Stimulated activated CD4-positive, alpha-beta T cell treated with anti-CD3 and anti-CD28 coated beads, Interleukin-12 subunit alpha, Interleukin-12 subunit beta, amount 100 ng/mL, for 24 hours (primary cell): Measurements from ENCODE around the gene CBX5.

Experiments
- DNase-seq, 2 experiments: peaks; one replicate each; pipeline ENCODE4 v3.0.0-alpha.2; 2020; ENCODE audit warnings: low read depth in 2 of 2

CBX5 gene

DNA sequence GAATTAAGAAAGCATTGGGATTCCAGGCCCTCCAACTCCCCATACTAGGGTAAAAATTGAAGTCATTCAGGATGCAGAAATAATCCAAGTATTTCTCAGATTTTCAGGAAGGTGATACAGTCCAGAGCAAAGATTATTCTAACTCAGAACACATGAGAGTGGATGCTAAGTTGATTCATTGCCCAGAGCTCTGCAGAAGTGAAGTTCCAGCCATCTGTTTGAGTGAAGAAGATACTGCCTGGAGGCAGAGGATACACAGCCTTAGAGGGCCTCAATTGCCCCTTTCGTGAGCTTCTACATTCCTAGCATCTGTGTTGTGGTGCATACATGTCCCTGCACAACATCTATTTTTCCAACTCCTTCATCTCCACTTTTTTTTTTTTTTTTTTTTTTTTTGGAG, 54.3 kb downstream of the CBX5 start:
- no peak for DNase-seq

- no peak for DNase-seq
Observed at GRCh38 chr12:54222609-54223008, 57.3 kb downstream of the CBX5 start.

GRCh38 chr12:54221402-54221984, 58.4 kb downstream of the CBX5 start:
- no peak for DNase-seq

GRCh38 chr12:54220567-54220966, 59.4 kb downstream of the CBX5 start:
- no peak for DNase-seq

- DNase-seq, result peak; percentile 29 to 67
Observed at GRCh38 chr12:54220092-54220557, 59.8 kb downstream of the CBX5 start.

- no peak for DNase-seq
Observed at GRCh38 chr12:54217774-54218241, 62.1 kb downstream of the CBX5 start.

GRCh38 chr12:54216797-54217661, 62.9 kb downstream of the CBX5 start:
- DNase-seq, result peak; percentile 42 to 63

- DNase-seq, result peak in 1 of 2 experiments; percentile 37
Observed at GRCh38 chr12:54215989-54216796, 63.7 kb downstream of the CBX5 start.

GRCh38 chr12:54214553-54215406, 65.1 kb downstream of the CBX5 start:
- DNase-seq, result peak; percentile 77 to 86

GRCh38 chr12:54213079-54213478, 66.8 kb downstream of the CBX5 start:
- no peak for DNase-seq

DNA sequence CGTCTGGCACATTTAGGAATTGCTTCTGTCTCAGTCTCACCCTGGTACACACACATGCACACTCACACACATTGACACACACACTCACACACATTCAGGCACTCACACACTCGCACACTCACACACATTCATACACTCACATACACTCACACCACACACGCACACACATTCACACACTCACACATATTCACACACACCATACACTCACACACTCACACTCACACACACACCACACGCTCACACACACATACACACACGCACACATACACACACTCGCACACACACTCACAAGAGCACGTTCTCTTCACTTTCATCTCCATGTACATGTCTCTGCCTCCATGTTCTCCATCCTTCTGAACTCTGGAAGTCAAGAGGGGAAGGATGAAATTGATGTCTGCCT, 68.0 kb downstream of the CBX5 start:
- DNase-seq, result no peak

- no peak for DNase-seq
Observed at GRCh38 chr12:54210400-54210790, 69.5 kb downstream of the CBX5 start.

GRCh38 chr12:54208591-54208990, 71.3 kb downstream of the CBX5 start:
- DNase-seq, result no peak

DNA sequence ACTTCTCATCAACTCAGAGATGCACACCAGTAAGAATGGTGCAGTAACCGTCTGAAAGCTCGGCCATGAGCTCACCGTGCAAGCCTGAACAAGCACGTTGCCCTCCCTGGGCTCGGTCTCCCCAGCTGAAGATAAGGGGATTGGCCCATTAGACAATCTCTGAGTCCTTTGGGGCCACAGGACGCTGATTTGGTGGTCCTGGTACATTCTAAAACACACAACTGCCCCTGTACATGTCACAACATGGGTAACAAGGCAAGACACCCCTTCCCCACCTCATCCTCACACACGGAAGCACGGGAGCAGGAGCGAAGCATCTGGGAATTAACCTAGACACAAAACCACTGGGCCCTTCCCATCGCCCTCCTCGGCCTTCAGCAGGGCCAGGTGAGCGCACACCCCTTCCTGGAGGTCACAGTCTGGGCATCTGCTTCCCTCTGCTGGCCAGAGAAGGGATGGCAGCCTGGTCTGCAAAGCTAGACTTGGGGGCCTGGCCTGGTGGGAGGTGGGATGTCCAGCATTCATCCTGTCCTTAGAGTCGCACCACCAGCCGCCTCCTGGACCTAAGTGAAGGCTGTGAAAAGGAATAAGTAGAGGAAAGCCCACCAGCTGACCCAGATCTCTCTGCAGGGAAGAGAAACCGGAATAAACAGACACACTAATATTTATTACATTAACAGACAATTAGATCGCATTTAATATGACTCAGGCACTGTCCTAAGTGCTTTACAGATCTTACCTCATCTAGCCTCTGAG, 72.2 kb downstream of the CBX5 start:
- DNase-seq, result peak; percentile 55 to 84

- DNase-seq, result no peak
Observed at GRCh38 chr12:54206791-54207190, 73.1 kb downstream of the CBX5 start.

DNA sequence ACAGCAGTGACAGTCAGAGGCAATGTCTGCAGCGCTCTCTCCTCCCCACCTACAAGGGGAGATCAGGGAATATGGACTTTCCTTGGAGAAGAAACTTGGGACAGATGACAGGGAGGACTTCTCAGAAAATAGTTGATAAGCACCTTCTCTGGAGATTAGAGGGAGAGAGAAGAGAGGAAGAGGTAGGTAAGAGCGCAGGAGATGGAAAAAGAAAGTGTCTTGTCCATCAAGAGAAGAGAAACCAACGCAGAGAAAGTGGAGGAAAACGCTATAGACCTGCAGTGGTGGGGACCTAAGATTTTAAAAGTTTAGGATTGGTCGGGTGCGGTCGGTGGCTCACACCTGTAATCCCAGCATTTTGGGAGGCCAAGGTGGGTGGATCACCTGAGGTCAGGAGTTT, 75.6 kb downstream of the CBX5 start:
- DNase-seq, result no peak

DNA sequence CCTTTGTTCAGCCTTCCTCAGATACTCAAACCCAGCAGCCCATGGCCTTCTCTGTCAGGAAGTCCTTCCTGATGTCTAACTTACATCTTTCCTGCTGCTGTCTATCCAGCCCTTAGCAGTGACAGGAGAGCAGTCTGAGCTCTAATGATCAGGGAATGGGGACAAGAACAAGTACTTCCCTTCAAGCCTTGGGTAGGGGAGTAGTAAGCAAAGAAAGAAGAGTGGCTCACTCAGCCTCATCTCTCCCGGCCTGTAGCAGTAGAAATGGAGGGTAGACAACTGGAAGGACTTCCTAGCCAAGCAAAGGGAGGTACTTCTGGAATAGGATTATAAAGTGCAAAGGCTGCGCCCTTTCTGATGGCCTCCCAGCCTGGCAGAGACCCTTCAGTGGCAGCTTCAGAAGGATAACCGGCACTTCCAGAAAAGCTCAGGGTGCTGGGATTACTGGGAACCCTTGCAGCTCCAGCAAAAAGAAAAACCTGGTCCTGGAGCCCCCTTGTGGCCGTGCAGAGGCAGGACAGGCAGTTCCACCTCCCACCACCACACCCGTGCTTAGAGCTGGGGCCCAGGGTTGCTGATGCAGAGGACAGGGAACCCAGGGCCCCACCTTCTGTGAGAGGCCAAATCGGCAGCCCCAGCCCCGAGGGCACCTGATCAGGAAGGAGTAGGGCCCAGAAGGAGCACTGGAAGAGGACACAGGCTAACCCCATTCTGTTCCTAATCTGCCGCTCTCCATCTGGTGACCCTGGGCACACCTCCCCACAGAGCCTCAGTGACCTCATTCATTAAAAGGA, 78.7 kb downstream of the CBX5 start:
- DNase-seq, result peak; percentile 39 to 58

GRCh38 chr12:54200412-54200811, 79.5 kb downstream of the CBX5 start:
- DNase-seq, result no peak

GRCh38 chr12:54199917-54200316, 80.0 kb downstream of the CBX5 start:
- DNase-seq, result no peak

- DNase-seq, result no peak
Observed at GRCh38 chr12:54199034-54199433, 80.9 kb downstream of the CBX5 start.
